Nephron progenitor cell (in vitro differentiated cells): Measurements from ENCODE around the gene DMRT2.

ENCODE experiments used
- DNase-seq: peaks from one replicate; pipeline ENCODE4 v3.0.0; 2021
- H3K27ac Mint-ChIP-seq: 2 replicates; pipeline ENCODE4 v1.8.0; 2021; ENCODE audit warnings: mild to moderate bottlenecking, moderate library complexity, mixed read lengths
- H3K27me3 Mint-ChIP-seq: 2 replicates; pipeline ENCODE4 v1.8.0; 2021; ENCODE audit warnings: mild to moderate bottlenecking, low read depth, mixed read lengths; ENCODE audit not compliant: poor library complexity
- H3K36me3 Mint-ChIP-seq: 2 replicates; pipeline ENCODE4 v1.8.0; 2021; ENCODE audit warnings: low read depth, mixed read lengths
- H3K4me1 Mint-ChIP-seq: 2 replicates; pipeline ENCODE4 v1.8.0; 2021; ENCODE audit warnings: mixed read lengths
- H3K4me3 Mint-ChIP-seq: 2 replicates; pipeline ENCODE4 v1.8.0; 2021; ENCODE audit warnings: mild to moderate bottlenecking, moderate library complexity, mixed read lengths
- H3K9me3 Mint-ChIP-seq: 2 replicates; pipeline ENCODE4 v1.8.0; 2021; ENCODE audit warnings: mild to moderate bottlenecking, moderate library complexity, mixed read lengths
- TF ChIP-seq, protein P1 (sequence below): fragments of 200-600 bp; sonication (generic); IDR thresholded peaks from 2 replicates; pipeline ENCODE4 v1.5.0; 2021; ENCODE audit warnings: antibody characterized with exemption

DMRT2 gene

DNA sequence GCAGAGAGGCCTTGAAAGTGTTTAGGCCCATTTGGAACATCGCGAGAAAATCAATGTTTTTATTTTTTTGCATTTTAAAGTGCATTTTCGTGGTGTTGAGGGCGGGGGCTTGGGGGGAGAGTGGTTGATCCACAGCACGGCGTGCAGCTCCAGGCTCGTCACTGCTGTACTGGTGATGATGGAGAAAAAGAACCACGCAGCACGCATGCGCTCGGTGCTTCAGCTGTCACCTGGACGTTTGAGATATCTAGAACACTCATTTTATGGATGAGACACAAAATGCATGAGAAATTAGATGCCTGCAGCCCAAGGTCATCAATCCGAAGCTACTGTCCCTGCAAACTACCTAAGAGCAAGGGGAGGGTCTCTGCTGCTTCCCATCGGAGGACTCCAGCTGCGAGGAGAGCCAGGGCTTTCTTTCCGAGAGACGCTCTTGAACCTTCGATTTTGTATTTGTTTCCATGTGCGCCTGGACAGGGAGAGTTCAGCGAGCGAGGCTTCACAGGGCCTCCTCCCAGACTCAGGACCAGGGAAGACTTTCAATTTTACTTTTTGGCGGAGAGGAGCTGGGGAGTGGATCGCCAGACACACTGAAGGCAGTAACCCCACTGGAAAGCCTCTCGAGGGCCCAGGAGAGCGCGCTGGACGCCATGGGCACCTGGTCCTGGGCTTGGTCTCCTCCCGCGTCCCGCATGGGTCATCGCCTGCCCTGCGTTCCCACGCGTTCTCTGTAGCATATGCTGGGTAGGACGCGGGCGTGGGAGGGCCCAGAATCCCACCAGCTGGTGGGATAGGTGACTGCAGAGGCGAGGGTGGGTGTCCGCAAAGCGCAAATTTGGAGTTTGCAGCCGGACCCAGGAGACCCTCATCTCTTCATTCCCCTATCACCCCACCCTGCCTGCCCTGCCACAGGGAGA is 2.5 kb downstream of the DMRT2 start:
- H3K4me1 Mint-ChIP-seq, result peaks cover 37% of the 10 kb centered on the region
- H3K27ac Mint-ChIP-seq, result no peak overlapping the region
- peaks cover 47% of the 10 kb centered on the region for H3K9me3 Mint-ChIP-seq
- peaks cover 90% of the 10 kb centered on the region for H3K27me3 Mint-ChIP-seq
- no peak for DNase-seq
- peak overlapping the region; percentile 80 for H3K4me3 Mint-ChIP-seq
- TF ChIP-seq, protein P1, sequence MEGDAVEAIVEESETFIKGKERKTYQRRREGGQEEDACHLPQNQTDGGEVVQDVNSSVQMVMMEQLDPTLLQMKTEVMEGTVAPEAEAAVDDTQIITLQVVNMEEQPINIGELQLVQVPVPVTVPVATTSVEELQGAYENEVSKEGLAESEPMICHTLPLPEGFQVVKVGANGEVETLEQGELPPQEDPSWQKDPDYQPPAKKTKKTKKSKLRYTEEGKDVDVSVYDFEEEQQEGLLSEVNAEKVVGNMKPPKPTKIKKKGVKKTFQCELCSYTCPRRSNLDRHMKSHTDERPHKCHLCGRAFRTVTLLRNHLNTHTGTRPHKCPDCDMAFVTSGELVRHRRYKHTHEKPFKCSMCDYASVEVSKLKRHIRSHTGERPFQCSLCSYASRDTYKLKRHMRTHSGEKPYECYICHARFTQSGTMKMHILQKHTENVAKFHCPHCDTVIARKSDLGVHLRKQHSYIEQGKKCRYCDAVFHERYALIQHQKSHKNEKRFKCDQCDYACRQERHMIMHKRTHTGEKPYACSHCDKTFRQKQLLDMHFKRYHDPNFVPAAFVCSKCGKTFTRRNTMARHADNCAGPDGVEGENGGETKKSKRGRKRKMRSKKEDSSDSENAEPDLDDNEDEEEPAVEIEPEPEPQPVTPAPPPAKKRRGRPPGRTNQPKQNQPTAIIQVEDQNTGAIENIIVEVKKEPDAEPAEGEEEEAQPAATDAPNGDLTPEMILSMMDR, result no peak
- peaks cover 5% of the 10 kb centered on the region for H3K36me3 Mint-ChIP-seq

DNA sequence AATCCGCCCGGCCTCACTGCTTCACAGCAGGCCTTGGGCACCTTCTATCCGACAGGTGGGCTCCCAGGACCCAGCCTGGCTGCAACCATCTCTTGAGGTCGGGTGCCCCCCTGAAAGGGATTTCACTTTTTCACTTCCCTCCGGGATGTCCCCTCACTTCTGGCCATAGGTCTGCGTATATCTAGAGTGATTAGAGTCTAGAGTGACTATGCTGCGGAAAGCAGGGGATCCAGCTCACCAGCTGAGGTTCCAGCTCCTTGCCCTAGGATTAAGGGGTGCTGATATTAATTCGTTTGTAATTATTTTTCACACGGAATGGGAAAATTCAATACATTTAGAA is 3.1 kb downstream of the DMRT2 start:
- H3K36me3 Mint-ChIP-seq, result peaks cover 5% of the 10 kb centered on the region
- H3K4me3 Mint-ChIP-seq, result peak overlapping the region; percentile 63
- TF ChIP-seq, protein P1, result no peak
- H3K4me1 Mint-ChIP-seq, result peaks cover 31% of the 10 kb centered on the region
- no peak overlapping the region for H3K27ac Mint-ChIP-seq
- peaks cover 43% of the 10 kb centered on the region for H3K9me3 Mint-ChIP-seq
- no peak for DNase-seq
- peaks cover 88% of the 10 kb centered on the region for H3K27me3 Mint-ChIP-seq

- Mint-ChIP-seq H3K27ac (no peak overlapping the region), H3K9me3 (peaks cover 35% of the 10 kb centered on the region), H3K4me1 (peaks cover 23% of the 10 kb centered on the region), H3K27me3 (peaks cover 81% of the 10 kb centered on the region), H3K36me3 (peaks cover 5% of the 10 kb centered on the region), H3K4me3 (peak overlapping the region; percentile 36)
- TF ChIP-seq, protein P1, result no peak
- no peak for DNase-seq
Measured at GRCh38 chr9:1053986-1054425, 3.8 kb downstream of the DMRT2 start.

GRCh38 chr9:1055166-1055565 is 5.0 kb downstream of the DMRT2 start:
- no peak for DNase-seq
- peaks cover 31% of the 10 kb centered on the region for H3K9me3 Mint-ChIP-seq
- peaks cover 12% of the 10 kb centered on the region for H3K4me1 Mint-ChIP-seq
- peaks cover 69% of the 10 kb centered on the region for H3K27me3 Mint-ChIP-seq
- no peak overlapping the region for H3K27ac Mint-ChIP-seq
- H3K4me3 Mint-ChIP-seq, result no peak overlapping the region
- TF ChIP-seq, protein P1, result no peak
- H3K36me3 Mint-ChIP-seq, result peaks cover 5% of the 10 kb centered on the region

- no peak for DNase-seq
- Mint-ChIP-seq H3K36me3 (peaks cover 5% of the 10 kb centered on the region), H3K9me3 (peaks cover 25% of the 10 kb centered on the region), H3K27me3 (peaks cover 44% of the 10 kb centered on the region), H3K27ac (no peak overlapping the region), H3K4me3 (no peak overlapping the region), H3K4me1 (peaks cover 9% of the 10 kb centered on the region)
- TF ChIP-seq, protein P1, result no peak
Measured at GRCh38 chr9:1057910-1058309, 7.8 kb downstream of the DMRT2 start.
